ENCODE results near the gene ARAP3. TPM values are rescaled to one million over a fixed set of nuclear protein-coding genes. Genes with fewer than 3 reads are reported as not detected.

Gene ARAP3
- total and polyA plus RNA-seq, 9 of the 15 experiments (the other 6 are each of a cell fraction or from before 2014, with no cell fraction given), result 0.83 to 25.7 (median 6.4) TPM

DNA sequence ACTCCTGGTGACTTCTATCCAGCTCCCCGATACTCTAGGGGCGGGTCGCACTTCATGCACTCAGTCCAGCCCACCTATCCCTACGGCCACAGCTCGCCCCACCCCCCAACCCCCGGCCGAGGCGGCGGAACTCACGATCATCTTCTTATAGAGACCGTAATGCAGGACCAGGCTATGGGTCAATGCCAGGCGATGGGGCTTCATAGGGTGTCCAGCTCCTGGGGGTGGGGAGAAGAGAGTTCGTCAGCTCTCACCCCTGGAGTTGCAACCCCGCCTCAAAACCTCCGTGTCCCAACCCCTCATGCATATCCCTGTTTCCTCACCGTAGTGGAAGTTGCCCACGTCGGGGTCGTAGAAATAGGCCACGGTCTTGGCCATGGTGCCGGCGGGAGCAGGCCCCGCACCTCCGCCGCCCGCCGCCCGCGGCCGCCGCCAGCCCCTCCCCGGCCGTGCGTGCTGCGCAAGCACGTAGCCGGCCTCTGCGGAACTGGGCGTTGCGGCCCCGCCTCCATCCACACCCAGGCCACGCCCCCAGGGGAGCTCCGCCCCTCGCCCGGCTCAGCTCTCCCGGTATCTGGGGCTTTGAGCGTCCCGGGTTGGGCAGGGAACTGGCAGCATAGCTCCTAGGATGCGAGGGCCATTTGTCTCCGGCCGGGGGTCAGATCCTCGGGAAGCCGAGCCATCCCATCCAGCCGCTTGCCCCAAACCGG lies 45.5 kb downstream of the ARAP3 start, which contains the start of the genes HDAC3 and RELL2:
HDAC3 (minus strand) TSS at position 437 of the 710 bp plus-strand sequence; CDS start at position 378, 59 bp downstream.
RELL2 (plus strand) TSS at position 585 of the 710 bp plus-strand sequence. CDS start 1,229 bp downstream, outside the sequence.
- FAIRE-seq (no peak), DNase-seq (ENCODE audit: extremely low read depth in 1 of 4, low spot score in 3 of 4) (peak; percentile 91 to 96 (median 92)), ATAC-seq (peak; percentile 89)
- in situ Hi-C loops (cut with MboI) (loop anchor here (5.0 kb wide), 1 partner anchor 44 kb away; no protein-coding TSS in a partner anchor), intact Hi-C loops (cut with micrococcal nuclease) (loop anchor here (5.0 kb wide), 1 partner anchor 44 kb away; no protein-coding TSS in a partner anchor)
- Histone ChIP-seq H3K27ac (ENCODE audit: extremely low read depth, low read depth, low read length) (peak within 1 kb of the TSS; percentile 84), H3K9me1 (ENCODE audit: control insufficient read depth, insufficient read depth, low read length) (peaks cover 5% of the 10 kb centered on the region), H3K36me3 (ENCODE audit: control insufficient read depth, insufficient read depth, low read length) (peaks cover 65% of the 10 kb centered on the region), H3K9me3 (replicated peaks; ENCODE audit: control insufficient read depth, insufficient read depth, low read depth, low read length) (no peaks in the 10 kb centered on the region), H3K4me3 (peak within 1 kb of the TSS; percentile 91), H3K27me3 (ENCODE audit: control insufficient read depth in 2 of 2, insufficient read depth in 2 of 2, low read length in 2 of 2) (no peaks in the 10 kb centered on the region), H3K4me2 (ENCODE audit: insufficient read depth, low read length) (peak within 1 kb of the TSS; percentile 100), H3K9ac (ENCODE audit: insufficient read depth in 1 of 2, low read depth in 2 of 2, low read length in 2 of 2) (peak within 1 kb of the TSS; percentile 88 to 95), H3K4me1 (replicated peaks in 1 of 2; ENCODE audit: control insufficient read depth in 2 of 2, insufficient read depth in 2 of 2, low read length in 2 of 2) (peaks cover 46 to 52% of the 10 kb centered on the region in 2 experiments), H2AFZ (ENCODE audit: low read depth, low read length) (peak within 1 kb of the TSS; percentile 89), H4K20me1 (replicated peaks; ENCODE audit: control insufficient read depth, insufficient read depth, low read length) (peaks cover 11% of the 10 kb centered on the region; the same call in 1 of the 2 replicates), H3K79me2 (ENCODE audit: control insufficient read depth, insufficient read depth, low read length) (peaks cover 71% of the 10 kb centered on the region)
- POLR2A ChIA-PET, result interaction anchor here (0.6 to 2.2 kb wide), 10 partner anchors 10 to 160 kb away, joined by 3 to 13 read pairs (median 4); partner anchors contain the start of gene DIAPH1
- WGBS (ENCODE audit: insufficient coverage, low coverage, missing lambda C conversion rate), result under 1% methylated on average over 49 of the region's 55 CpGs
- TSS peak; percentile 44 for BruUV-seq (replicated peaks)
- CTCF ChIA-PET (ENCODE audit: low intra/inter-chr PET ratio), result no interaction called here
- TF ChIP-seq, protein P1, sequence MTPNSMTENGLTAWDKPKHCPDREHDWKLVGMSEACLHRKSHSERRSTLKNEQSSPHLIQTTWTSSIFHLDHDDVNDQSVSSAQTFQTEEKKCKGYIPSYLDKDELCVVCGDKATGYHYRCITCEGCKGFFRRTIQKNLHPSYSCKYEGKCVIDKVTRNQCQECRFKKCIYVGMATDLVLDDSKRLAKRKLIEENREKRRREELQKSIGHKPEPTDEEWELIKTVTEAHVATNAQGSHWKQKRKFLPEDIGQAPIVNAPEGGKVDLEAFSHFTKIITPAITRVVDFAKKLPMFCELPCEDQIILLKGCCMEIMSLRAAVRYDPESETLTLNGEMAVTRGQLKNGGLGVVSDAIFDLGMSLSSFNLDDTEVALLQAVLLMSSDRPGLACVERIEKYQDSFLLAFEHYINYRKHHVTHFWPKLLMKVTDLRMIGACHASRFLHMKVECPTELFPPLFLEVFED (CRISPR knock-in tag; conservative IDR thresholded peaks at IDR 0.05), result no peak
- TF ChIP-seq MYBL2 (IDR thresholded peaks at IDR 0.05; ENCODE audit: low read depth) (no peak), MYBL2 (CRISPR knock-in tag; IDR thresholded peaks at IDR 0.05; ENCODE audit: borderline replicate concordance) (no peak), TEAD2 (tag; IDR thresholded peaks at IDR 0.05) (no peak), NELFE (IDR thresholded peaks at IDR 0.05; ENCODE audit: insufficient read depth, insufficient read length) (no peak), TOE1 (IDR thresholded peaks at IDR 0.05; ENCODE audit: borderline replicate concordance) (no peak), TOE1 (CRISPR knock-in tag; IDR thresholded peaks at IDR 0.05; ENCODE audit: borderline replicate concordance, low read depth) (no peak), ZNF75A (CRISPR knock-in tag; IDR thresholded peaks at IDR 0.05) (no peak), ZNF217 (CRISPR knock-in tag; IDR thresholded peaks at IDR 0.05) (no peak), TEAD4 (IDR thresholded peaks at IDR 0.05; ENCODE audit: low read length) (no peak), TEAD4 (CRISPR knock-in tag; IDR thresholded peaks at IDR 0.05; ENCODE audit: borderline replicate concordance) (no peak), PHTF2 (CRISPR knock-in tag; IDR thresholded peaks at IDR 0.05) (no peak), KDM2B (CRISPR knock-in tag; IDR thresholded peaks at IDR 0.05) (no peak)
- TF ChIP-seq, protein P2, sequence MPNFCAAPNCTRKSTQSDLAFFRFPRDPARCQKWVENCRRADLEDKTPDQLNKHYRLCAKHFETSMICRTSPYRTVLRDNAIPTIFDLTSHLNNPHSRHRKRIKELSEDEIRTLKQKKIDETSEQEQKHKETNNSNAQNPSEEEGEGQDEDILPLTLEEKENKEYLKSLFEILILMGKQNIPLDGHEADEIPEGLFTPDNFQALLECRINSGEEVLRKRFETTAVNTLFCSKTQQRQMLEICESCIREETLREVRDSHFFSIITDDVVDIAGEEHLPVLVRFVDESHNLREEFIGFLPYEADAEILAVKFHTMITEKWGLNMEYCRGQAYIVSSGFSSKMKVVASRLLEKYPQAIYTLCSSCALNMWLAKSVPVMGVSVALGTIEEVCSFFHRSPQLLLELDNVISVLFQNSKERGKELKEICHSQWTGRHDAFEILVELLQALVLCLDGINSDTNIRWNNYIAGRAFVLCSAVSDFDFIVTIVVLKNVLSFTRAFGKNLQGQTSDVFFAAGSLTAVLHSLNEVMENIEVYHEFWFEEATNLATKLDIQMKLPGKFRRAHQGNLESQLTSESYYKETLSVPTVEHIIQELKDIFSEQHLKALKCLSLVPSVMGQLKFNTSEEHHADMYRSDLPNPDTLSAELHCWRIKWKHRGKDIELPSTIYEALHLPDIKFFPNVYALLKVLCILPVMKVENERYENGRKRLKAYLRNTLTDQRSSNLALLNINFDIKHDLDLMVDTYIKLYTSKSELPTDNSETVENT (CRISPR knock-in tag; IDR thresholded peaks at IDR 0.05), result peak; percentile 89
- TF ChIP-seq, protein P3, sequence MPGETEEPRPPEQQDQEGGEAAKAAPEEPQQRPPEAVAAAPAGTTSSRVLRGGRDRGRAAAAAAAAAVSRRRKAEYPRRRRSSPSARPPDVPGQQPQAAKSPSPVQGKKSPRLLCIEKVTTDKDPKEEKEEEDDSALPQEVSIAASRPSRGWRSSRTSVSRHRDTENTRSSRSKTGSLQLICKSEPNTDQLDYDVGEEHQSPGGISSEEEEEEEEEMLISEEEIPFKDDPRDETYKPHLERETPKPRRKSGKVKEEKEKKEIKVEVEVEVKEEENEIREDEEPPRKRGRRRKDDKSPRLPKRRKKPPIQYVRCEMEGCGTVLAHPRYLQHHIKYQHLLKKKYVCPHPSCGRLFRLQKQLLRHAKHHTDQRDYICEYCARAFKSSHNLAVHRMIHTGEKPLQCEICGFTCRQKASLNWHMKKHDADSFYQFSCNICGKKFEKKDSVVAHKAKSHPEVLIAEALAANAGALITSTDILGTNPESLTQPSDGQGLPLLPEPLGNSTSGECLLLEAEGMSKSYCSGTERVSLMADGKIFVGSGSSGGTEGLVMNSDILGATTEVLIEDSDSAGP (CRISPR knock-in tag; IDR thresholded peaks at IDR 0.05), result no peak
- TF ChIP-seq, protein P4, sequence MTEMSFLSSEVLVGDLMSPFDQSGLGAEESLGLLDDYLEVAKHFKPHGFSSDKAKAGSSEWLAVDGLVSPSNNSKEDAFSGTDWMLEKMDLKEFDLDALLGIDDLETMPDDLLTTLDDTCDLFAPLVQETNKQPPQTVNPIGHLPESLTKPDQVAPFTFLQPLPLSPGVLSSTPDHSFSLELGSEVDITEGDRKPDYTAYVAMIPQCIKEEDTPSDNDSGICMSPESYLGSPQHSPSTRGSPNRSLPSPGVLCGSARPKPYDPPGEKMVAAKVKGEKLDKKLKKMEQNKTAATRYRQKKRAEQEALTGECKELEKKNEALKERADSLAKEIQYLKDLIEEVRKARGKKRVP (CRISPR knock-in tag; IDR thresholded peaks at IDR 0.05), result no peak

Data from K562 (cell line).